Neural progenitor cell (in vitro differentiated cells): Measurements from ENCODE around the gene DTNBP1.

Experiments
- CTCF ChIP-seq: fragments of 200-600 bp; sonication (generic); IDR thresholded peaks from 2 replicates; pipeline ENCODE4 v1.5.1; 2017; ENCODE audit warnings: antibody characterized with exemption, mild to moderate bottlenecking
- EZH2 ChIP-seq: fragments of 200-600 bp; sonication (generic); IDR thresholded peaks from 2 replicates; pipeline ENCODE4 v1.6.1; 2017; ENCODE audit warnings: antibody characterized with exemption, mild to moderate bottlenecking, moderate library complexity
- EZH2phosphoT487 ChIP-seq: fragments of 200-600 bp; sonication (generic); IDR thresholded peaks from 2 replicates; pipeline ENCODE4 v1.6.1; 2017; ENCODE audit warnings: antibody characterized with exemption

- TF ChIP-seq CTCF: no peak
- no peak for TF ChIP-seq EZH2phosphoT487
- no peak for TF ChIP-seq EZH2
These were observed 178.0 kb downstream of the DTNBP1 start for GRCh38 chr6:15484821-15485220.
